Memory B cell (primary cell): ENCODE measurements around the gene CRABP2.
A peak's percentile ranks its signal among the peaks of the same experiment; 100 is the strongest.

Experiments
- ATAC-seq: fragments of 150-1000 bp; cut with Tn5 transposase; 2 replicates; pipeline ENCODE4 v1.10.0; 2021; ENCODE audit warnings: low read depth, mild to moderate bottlenecking, moderate library complexity
- DNase-seq, 2 donors: peaks; one replicate each; pipeline ENCODE4 v3.0.0; 2022; ENCODE audit warnings: low spot score in 2 of 2
- H3K27ac Mint-ChIP-seq: one replicate; pipeline ENCODE4 v1.8.0; 2022; ENCODE audit warnings: mild to moderate bottlenecking, moderate library complexity, mixed read lengths
- H3K27me3 Mint-ChIP-seq: one replicate; pipeline ENCODE4 v1.8.0; 2022; ENCODE audit warnings: mixed read lengths
- H3K36me3 Mint-ChIP-seq: one replicate; pipeline ENCODE4 v1.8.0; 2022; ENCODE audit warnings: mild to moderate bottlenecking, mixed read lengths
- H3K4me1 Mint-ChIP-seq: one replicate; pipeline ENCODE4 v1.8.0; 2022; ENCODE audit warnings: mixed read lengths
- H3K4me3 Mint-ChIP-seq: one replicate; pipeline ENCODE4 v1.8.0; 2022; ENCODE audit warnings: mild to moderate bottlenecking, moderate library complexity, mixed read lengths
- H3K9me3 Mint-ChIP-seq: one replicate; pipeline ENCODE4 v1.8.0; 2022; ENCODE audit warnings: mixed read lengths

The CRABP2 gene

GRCh38 chr1:156681196-156681960 is 24.0 kb downstream of the CRABP2 start:
- Mint-ChIP-seq H3K9me3 (no peaks in the 10 kb centered on the region), H3K27me3 (peaks cover 27% of the 10 kb centered on the region), H3K4me1 (peaks cover 15% of the 10 kb centered on the region), H3K27ac (no peak overlapping the region), H3K36me3 (no peaks in the 10 kb centered on the region), H3K4me3 (no peak overlapping the region)
- DNase-seq (no peak), ATAC-seq (no peak)

GRCh38 chr1:156680056-156680455 is 25.3 kb downstream of the CRABP2 start:
- H3K4me3 Mint-ChIP-seq, result no peak overlapping the region
- no peak for DNase-seq
- H3K27me3 Mint-ChIP-seq, result peaks cover 29% of the 10 kb centered on the region
- no peak for ATAC-seq
- no peak overlapping the region for H3K27ac Mint-ChIP-seq
- no peaks in the 10 kb centered on the region for H3K36me3 Mint-ChIP-seq
- H3K9me3 Mint-ChIP-seq, result no peaks in the 10 kb centered on the region
- H3K4me1 Mint-ChIP-seq, result peaks cover 15% of the 10 kb centered on the region

GRCh38 chr1:156677616-156678596 is 27.5 kb downstream of the CRABP2 start:
- Mint-ChIP-seq H3K27me3 (peaks cover 18% of the 10 kb centered on the region), H3K4me3 (no peak overlapping the region), H3K9me3 (no peaks in the 10 kb centered on the region), H3K36me3 (no peaks in the 10 kb centered on the region), H3K27ac (no peak overlapping the region), H3K4me1 (peaks cover 8% of the 10 kb centered on the region)
- no peak for DNase-seq
- ATAC-seq, result no peak

DNA sequence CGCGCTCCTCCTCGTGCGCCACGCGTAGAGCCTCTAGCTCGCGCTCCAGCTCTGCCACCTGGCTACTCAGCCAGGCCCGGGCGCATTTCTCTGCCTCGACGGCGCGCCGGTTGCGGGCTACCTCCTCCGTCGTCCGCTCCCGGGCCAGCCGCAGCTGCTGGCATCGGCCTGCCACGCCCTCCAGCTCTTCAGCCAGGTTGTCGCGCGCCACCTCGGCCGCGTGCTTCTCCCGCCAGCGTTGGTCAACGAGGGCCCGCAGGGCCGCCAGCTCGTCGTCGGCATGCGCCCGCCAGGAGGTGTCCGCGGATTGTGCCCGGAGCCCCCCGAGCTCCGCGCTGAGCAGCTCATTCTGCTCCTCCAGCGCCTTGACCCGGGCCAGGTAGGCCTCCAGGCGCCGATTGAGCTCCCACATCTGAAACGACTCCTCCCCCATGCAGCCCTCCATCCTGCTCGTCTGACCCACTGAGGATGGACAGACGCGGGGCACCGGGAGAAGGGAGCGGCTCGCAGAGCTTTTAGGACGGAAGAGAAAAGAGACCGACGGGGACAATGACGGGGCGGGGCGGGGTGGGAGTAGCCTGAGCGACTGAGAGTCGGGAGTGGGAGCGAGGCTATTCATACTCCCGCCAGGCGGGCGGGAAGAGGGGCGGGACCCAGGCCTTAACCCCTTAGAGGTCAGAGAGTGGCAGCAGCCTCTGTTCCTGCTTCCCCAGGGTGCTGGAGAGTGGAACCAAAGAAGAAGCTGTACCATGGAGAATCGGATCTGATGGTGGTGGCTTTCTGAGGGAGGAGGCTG is 28.4 kb downstream of the CRABP2 start, which contains the start of gene NES:
Gene NES (minus strand): TSS at position 588 of the 796 bp plus-strand sequence. CDS start 143 bp downstream, at position 445.
- Mint-ChIP-seq H3K4me3 (peak within 1 kb of the TSS; percentile 33), H3K27ac (no peak within 1 kb of the TSS), H3K9me3 (no peaks in the 10 kb centered on the region), H3K4me1 (peaks cover 8% of the 10 kb centered on the region), H3K27me3 (peaks cover 17% of the 10 kb centered on the region), H3K36me3 (no peaks in the 10 kb centered on the region)
- ATAC-seq (no peak), DNase-seq (no peak)

- no peak for DNase-seq
- peaks cover 17% of the 10 kb centered on the region for H3K27me3 Mint-ChIP-seq
- peaks cover 8% of the 10 kb centered on the region for H3K4me1 Mint-ChIP-seq
- H3K9me3 Mint-ChIP-seq, result no peaks in the 10 kb centered on the region
- no peak overlapping the region for H3K27ac Mint-ChIP-seq
- no peaks in the 10 kb centered on the region for H3K36me3 Mint-ChIP-seq
- ATAC-seq, result no peak
- no peak overlapping the region for H3K4me3 Mint-ChIP-seq
Measured at GRCh38 chr1:156676114-156676819, 29.1 kb downstream of the CRABP2 start.

GRCh38 chr1:156675210-156676113 is 29.9 kb downstream of the CRABP2 start:
- DNase-seq (no peak), ATAC-seq (no peak)
- peaks cover 8% of the 10 kb centered on the region for H3K4me1 Mint-ChIP-seq
- peaks cover 17% of the 10 kb centered on the region for H3K27me3 Mint-ChIP-seq
- H3K36me3 Mint-ChIP-seq, result no peaks in the 10 kb centered on the region
- no peak overlapping the region for H3K4me3 Mint-ChIP-seq
- H3K9me3 Mint-ChIP-seq, result no peaks in the 10 kb centered on the region
- no peak overlapping the region for H3K27ac Mint-ChIP-seq

- no peaks in the 10 kb centered on the region for H3K9me3 Mint-ChIP-seq
- peaks cover 8% of the 10 kb centered on the region for H3K4me1 Mint-ChIP-seq
- DNase-seq (no peak), ATAC-seq (no peak)
- no peaks in the 10 kb centered on the region for H3K36me3 Mint-ChIP-seq
- H3K27ac Mint-ChIP-seq, result no peak overlapping the region
- H3K27me3 Mint-ChIP-seq, result peaks cover 12% of the 10 kb centered on the region
- H3K4me3 Mint-ChIP-seq, result no peak overlapping the region
Measured at GRCh38 chr1:156673387-156674121, 31.8 kb downstream of the CRABP2 start.

- H3K27ac Mint-ChIP-seq, result no peak overlapping the region
- H3K9me3 Mint-ChIP-seq, result no peaks in the 10 kb centered on the region
- H3K36me3 Mint-ChIP-seq, result no peaks in the 10 kb centered on the region
- no peak for DNase-seq
- H3K27me3 Mint-ChIP-seq, result peaks cover 5% of the 10 kb centered on the region
- no peak for ATAC-seq
- no peak overlapping the region for H3K4me3 Mint-ChIP-seq
- H3K4me1 Mint-ChIP-seq, result peaks cover 4% of the 10 kb centered on the region
Measured at GRCh38 chr1:156671804-156672203, 33.6 kb downstream of the CRABP2 start.

DNA sequence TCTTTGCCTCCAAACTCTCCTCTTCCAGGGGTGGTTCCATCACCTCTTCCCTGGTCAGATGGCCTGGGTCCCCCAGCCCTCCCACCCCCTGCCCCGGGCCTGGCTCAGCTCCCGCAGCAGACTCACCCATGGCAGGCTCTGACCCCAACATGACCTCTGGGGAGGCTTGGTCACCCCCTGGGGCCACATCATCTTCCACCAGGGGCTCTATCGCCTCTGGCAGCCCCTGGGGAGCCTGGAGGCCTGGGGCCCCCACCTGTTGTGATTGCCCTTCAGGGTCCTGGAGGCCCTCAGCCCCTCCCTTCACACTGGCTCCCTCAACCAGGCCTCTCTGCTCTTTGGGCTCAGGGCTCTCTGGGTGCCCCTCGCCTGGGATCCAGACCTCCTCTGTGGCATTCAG is 34.6 kb downstream of the CRABP2 start:
- Mint-ChIP-seq H3K4me3 (no peak overlapping the region), H3K27ac (no peak overlapping the region), H3K27me3 (peaks cover 5% of the 10 kb centered on the region), H3K36me3 (no peaks in the 10 kb centered on the region), H3K9me3 (no peaks in the 10 kb centered on the region), H3K4me1 (peaks cover 9% of the 10 kb centered on the region)
- ATAC-seq (no peak), DNase-seq (no peak)

GRCh38 chr1:156670359-156670758 is 35.0 kb downstream of the CRABP2 start:
- H3K4me1 Mint-ChIP-seq, result peaks cover 13% of the 10 kb centered on the region
- H3K4me3 Mint-ChIP-seq, result no peak overlapping the region
- no peak overlapping the region for H3K27ac Mint-ChIP-seq
- no peaks in the 10 kb centered on the region for H3K36me3 Mint-ChIP-seq
- ATAC-seq (no peak), DNase-seq (no peak)
- no peaks in the 10 kb centered on the region for H3K9me3 Mint-ChIP-seq
- H3K27me3 Mint-ChIP-seq, result peaks cover 4% of the 10 kb centered on the region

DNA sequence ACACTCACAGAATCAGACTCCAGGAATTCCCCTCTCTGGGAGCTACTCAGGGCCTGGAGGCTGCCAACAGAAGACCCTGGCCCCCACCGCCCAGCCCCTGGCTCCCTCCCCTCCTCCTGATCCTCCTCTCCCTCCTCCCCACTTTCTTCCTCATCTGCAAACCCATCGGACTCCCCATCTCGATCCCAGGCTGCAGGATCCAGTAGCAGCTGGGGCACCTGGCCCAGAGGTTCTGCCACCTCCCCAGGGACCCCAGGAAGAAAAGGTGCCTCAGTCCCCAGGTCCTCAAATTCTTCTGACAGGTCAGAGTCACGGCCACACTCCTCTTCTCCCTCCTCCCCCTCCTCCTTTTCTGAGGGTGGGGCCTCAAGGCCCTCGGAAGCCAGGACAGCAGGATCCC is 35.6 kb downstream of the CRABP2 start:
- DNase-seq, result no peak
- Mint-ChIP-seq H3K27ac (no peak overlapping the region), H3K4me3 (no peak overlapping the region), H3K27me3 (peaks cover 4% of the 10 kb centered on the region), H3K9me3 (no peaks in the 10 kb centered on the region), H3K4me1 (peaks cover 17% of the 10 kb centered on the region), H3K36me3 (no peaks in the 10 kb centered on the region)
- no peak for ATAC-seq
